GM12878 (cell line): ENCODE results near the gene CACNG1. TPM values are rescaled to one million over a fixed set of nuclear protein-coding genes. Genes with fewer than 3 reads are reported as not detected.
A peak's percentile ranks its signal among the peaks of the same experiment; 100 is the strongest.

Source experiments
- ATAC-seq: fragments of 200-7000 bp; cut with Tn5 transposase; 3 replicates; pipeline ENCODE4 v1.9.1; 2020; ENCODE audit warnings: mild to moderate bottlenecking, moderate library complexity
- BruUV-seq: library from RNA; stranded (reverse); fragments of 400-500 nt; replicated peaks from 2 replicates; lab custom pipeline; 2021; lab: Mats Ljungman, UMichigan
- CTCF ChIA-PET: fragments of 300-600 bp; sonication (Branson Sonifier 250); formaldehyde crosslinking; extraction: SDS; loops from one replicate; lab custom pipeline; 2021; ENCODE audit warnings: inconsistent platforms; lab: Yijun Ruan, JAX
- POLR2A ChIA-PET: fragments of 350-600 bp; formaldehyde crosslinking; extraction: SDS; loops from one replicate; lab custom pipeline; 2021; ENCODE audit warnings: inconsistent platforms; lab: Charles Lee
- RAD21 ChIA-PET: fragments of 300-600 bp; sonication (Branson Sonifier 250); formaldehyde crosslinking; loops from one replicate; lab custom pipeline; 2023; ENCODE audit warnings: antibody characterized with exemption; ENCODE audit not compliant: unreplicated experiment; lab: Charles Lee
- SMC1A ChIA-PET: fragments of 300-600 bp; sonication (Branson Sonifier 250); formaldehyde crosslinking; loops from one replicate; lab custom pipeline; 2023; ENCODE audit not compliant: unreplicated experiment, uncharacterized antibody; lab: Charles Lee
- DNase-seq: peaks from one replicate; pipeline ENCODE4 v3.0.0-alpha.2; 2011; ENCODE audit warnings: low read depth, low spot score
- FAIRE-seq: peaks from 3 replicates; lab custom pipeline; 2011; peaks lifted over from hg19 to GRCh38; lab: Jason Lieb, UNC
- H2AFZ ChIP-seq: 2 replicates; pipeline ENCODE4 v1.6.0; 2011; ENCODE audit warnings: low read depth, low read length, control low read depth; ENCODE audit not compliant: control insufficient read depth
- H3K27ac ChIP-seq: 2 replicates; pipeline ENCODE4 v1.5.1; 2011; ENCODE audit warnings: control low read depth; ENCODE audit not compliant: control insufficient read depth, insufficient read depth
- H3K27me3 ChIP-seq, 2 experiments: replicated peaks in 1 of 2; 2 replicates each; pipeline versions ENCODE4 v1.6.0 to v1.6.1; 2011; ENCODE audit warnings: low read length in 1 of 2; ENCODE audit not compliant: control insufficient read depth in 2 of 2, insufficient read depth in 2 of 2
- H3K36me3 ChIP-seq, 2 experiments: 2 replicates each; pipeline ENCODE4 v1.5.1; 2011; ENCODE audit warnings: low read length in 1 of 2; ENCODE audit not compliant: control insufficient read depth in 2 of 2, insufficient read depth in 2 of 2
- H3K4me1 ChIP-seq: 2 replicates; pipeline ENCODE4 v1.6.1; 2011; ENCODE audit warnings: mild to moderate bottlenecking, low read length, moderate library complexity, mixed read lengths; ENCODE audit not compliant: control insufficient read depth, insufficient read depth
- H3K4me2 ChIP-seq: 2 replicates; pipeline ENCODE4 v1.6.0; 2011; ENCODE audit warnings: control low read depth; ENCODE audit not compliant: control insufficient read depth, insufficient read depth
- H3K4me3 ChIP-seq: fragments of 200-600 bp; sonication (generic); 2 replicates; pipeline ENCODE4 v1.5.1; 2016
- H3K79me2 ChIP-seq: 2 replicates; pipeline ENCODE4 v1.6.0; 2011; ENCODE audit warnings: low read length; ENCODE audit not compliant: control insufficient read depth, insufficient read depth
- H3K9ac ChIP-seq: 2 replicates; pipeline ENCODE4 v1.8.0; 2011; ENCODE audit warnings: low read length, control low read depth, mixed read lengths; ENCODE audit not compliant: control insufficient read depth, insufficient read depth
- H3K9me3 ChIP-seq: replicated peaks from 3 replicates; pipeline ENCODE4 v1.5.1; 2011; ENCODE audit warnings: mild to moderate bottlenecking, low read length; ENCODE audit not compliant: control insufficient read depth, insufficient read depth
- H4K20me1 ChIP-seq: 2 replicates; pipeline ENCODE4 v1.6.0; 2011; ENCODE audit not compliant: control insufficient read depth, insufficient read depth
- CHD4 ChIP-seq: fragments of 200-600 bp; sonication (generic); IDR thresholded peaks from 2 replicates; pipeline ENCODE4 v1.6.1; 2016; ENCODE audit warnings: mild to moderate bottlenecking
- EP300 ChIP-seq, 2 experiments: fragments of 150-350 bp in 1 of 2; IDR thresholded peaks; 2 replicates each; pipeline ENCODE4 v1.6.1; 2011 to 2012; ENCODE audit warnings: low read depth in 2 of 2, low read length in 2 of 2, borderline replicate concordance in 1 of 2, improper control_type of control experiment in 1 of 2, inconsistent platforms in 1 of 2; ENCODE audit not compliant: control insufficient read depth in 1 of 2
- ESRRA ChIP-seq: IDR thresholded peaks from 2 replicates; pipeline ENCODE4 v1.6.1; 2012; ENCODE audit warnings: mild to moderate bottlenecking, low read length, improper control_type of control experiment
- KAT2A ChIP-seq: conservative IDR thresholded peaks from 2 replicates; pipeline ENCODE4 v1.6.1; 2011; ENCODE audit warnings: low read depth, low read length; ENCODE audit not compliant: control insufficient read depth
- SIX5 ChIP-seq: IDR thresholded peaks from 2 replicates; pipeline ENCODE4 v1.6.1; 2011; ENCODE audit warnings: mild to moderate bottlenecking, low read depth, low read length, moderate library complexity; ENCODE audit not compliant: severe bottlenecking
- WGBS: methylation state at CpG from one replicate; pipeline ENCODE4 v1.1.6; 2016; ENCODE audit warnings: low lambda C conversion rate; ENCODE audit not compliant: insufficient replicate concordance, insufficient coverage; ENCODE audit errors: missing lambda C conversion rate; 5-methylcytosine and 5-hydroxymethylcytosine counted together
- in situ Hi-C: fragments of 300-500 bp; cut with MboI; formaldehyde crosslinking; loops from 9 replicates; pipeline ENCODE4 v1.14.3; 2018; ENCODE audit warnings: mixed read lengths
- intact Hi-C: fragments of 100-400 bp; cut with micrococcal nuclease; formaldehyde crosslinking; loops from one replicate; pipeline ENCODE4 v1.14.2; 2022; ENCODE audit not compliant: unreplicated experiment
- polyA plus RNA-seq, 11 experiments: library from polyadenylated mRNA; depleted of rRNA in 4 of 11; unstranded in 6 of 11; stranded (reverse) in 5 of 11; fragments of >200 nt; fragmentation: Nextera tagmentation in 4 of 11; fragmentation: Illumina TruSeq in 1 of 11; extraction: Ambion mirVana in 4 of 11; extraction: Trizol in 1 of 11; gene quantifications; 1 replicate in 1 of 11; 2 replicates in 10 of 11; pipeline versions ENCODE4 v1.2.1 to v1.2.3, GENCODE V29; 2011 to 2016; ENCODE audit warnings: inconsistent platforms in 2 of 11, missing spikeins in 2 of 11, low read depth in 1 of 11
- total RNA-seq, 4 experiments: library from RNA; depleted of rRNA in 3 of 4; stranded (reverse); fragments of >200 nt in 3 of 4; fragmentation: Illumina TruSeq in 1 of 4; extraction: Trizol in 1 of 4; gene quantifications; 2 replicates each; pipeline versions ENCODE4 v1.2.1 to v1.2.3, GENCODE V29; 2013 to 2021
- TF ChIP-seq, protein P1 (sequence below): IDR thresholded peaks from 2 replicates; pipeline ENCODE4 v1.6.1; 2012; ENCODE audit warnings: low read length, inconsistent platforms
- TF ChIP-seq, protein P2 (sequence below): IDR thresholded peaks from 2 replicates; pipeline ENCODE4 v1.6.1; 2012; ENCODE audit warnings: improper control_type of control experiment, low read depth, low read length; ENCODE audit not compliant: insufficient replicate concordance

Gene CACNG1
- total and polyA plus RNA-seq, 10 of the 15 experiments (the other 5 are each of a cell fraction or from before 2014, with no cell fraction given) = not detected

GRCh38 chr17:67080804-67081203, 36.5 kb downstream of the CACNG1 start:
- H3K27ac ChIP-seq = peak overlapping the region; percentile 13; the same call in 1 of the 2 replicates
- WGBS = 24% methylated on average over 2 of the region's 2 CpGs
- H3K4me1 ChIP-seq = peaks cover 15% of the 10 kb centered on the region
- H3K27me3 ChIP-seq = no peaks in the 10 kb centered on the region
- ChIA-PET CTCF (interaction anchor here (0.9 to 3.1 kb wide), 21 partner anchors 10 to 375 kb away, joined by 3 to 29 read pairs (median 7); no protein-coding TSS in a partner anchor), SMC1A (interaction anchor here (0.6 to 2.6 kb wide), 17 partner anchors 11 to 367 kb away, joined by 3 to 14 read pairs (median 6); no protein-coding TSS in a partner anchor), POLR2A (interaction anchor here (0.6 to 1.5 kb wide), 2 partner anchors 30 to 38 kb away, joined by 3 read pairs; no protein-coding TSS in a partner anchor), RAD21 (interaction anchor here (0.9 to 2.8 kb wide), 14 partner anchors 12 to 366 kb away, joined by 3 to 19 read pairs (median 4); no protein-coding TSS in a partner anchor)
- FAIRE-seq = no peak
- TF ChIP-seq ESRRA (no peak), CHD4 (no peak), SIX5 (peak; percentile 19)
- intact Hi-C loops (loop anchor here (5.0 kb wide), 1 partner anchor 224 kb away; no protein-coding TSS in a partner anchor), in situ Hi-C loops (no loop called here)
- no peak overlapping the region for H3K4me3 ChIP-seq
- no peaks in the 10 kb centered on the region for H3K9me3 ChIP-seq
- no TSS peak for BruUV-seq
- H4K20me1 ChIP-seq = no peaks in the 10 kb centered on the region
- no peak overlapping the region for H2AFZ ChIP-seq
- peak; percentile 8 for DNase-seq
- no peak overlapping the region for H3K4me2 ChIP-seq
- no peak overlapping the region for H3K9ac ChIP-seq
- peak; percentile 62 for ATAC-seq
- no peaks in the 10 kb centered on the region; the same call in 1 of the 2 replicates for H3K79me2 ChIP-seq
- peaks cover 2 to 10% of the 10 kb centered on the region in 2 experiments for H3K36me3 ChIP-seq

DNA sequence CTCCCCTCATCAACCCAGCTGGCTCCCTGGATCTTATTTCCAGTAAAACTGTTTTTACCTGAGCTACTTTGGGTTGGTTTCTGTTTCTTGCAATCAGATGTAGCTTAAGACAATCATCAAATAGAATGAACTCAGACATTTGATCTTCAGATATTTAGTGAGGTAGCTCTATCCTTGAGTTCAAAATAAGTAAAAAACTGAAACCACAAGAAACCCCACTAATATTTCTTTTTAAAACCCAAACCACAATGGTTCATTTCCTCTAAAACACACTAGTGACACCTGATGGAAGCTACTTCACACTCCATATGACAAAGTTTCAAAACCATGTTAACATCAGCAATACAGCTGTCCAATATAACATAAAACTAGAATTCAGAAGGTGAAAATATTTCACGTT, 37.8 kb downstream of the CACNG1 start:
- Histone ChIP-seq H3K27ac (no peak overlapping the region), H4K20me1 (no peaks in the 10 kb centered on the region), H3K4me3 (no peak overlapping the region), H3K4me1 (peaks cover 15% of the 10 kb centered on the region), H3K4me2 (peak overlapping the region; percentile 5; the same call in 1 of the 2 replicates), H3K36me3 (peaks cover 2 to 10% of the 10 kb centered on the region in 2 experiments), H3K27me3 (no peaks in the 10 kb centered on the region), H3K79me2 (no peaks in the 10 kb centered on the region; the same call in 1 of the 2 replicates), H3K9me3 (no peaks in the 10 kb centered on the region), H3K9ac (no peak overlapping the region), H2AFZ (no peak overlapping the region)
- ChIA-PET POLR2A (interaction anchor here (0.5 to 1.5 kb wide), 4 partner anchors 32 to 585 kb away, joined by 3 to 4 read pairs (median 3); no protein-coding TSS in a partner anchor), RAD21 (interaction anchor here (0.9 to 2.8 kb wide), 18 partner anchors 9 to 368 kb away, joined by 3 to 19 read pairs (median 5); no protein-coding TSS in a partner anchor), SMC1A (interaction anchor here (0.7 to 2.6 kb wide), 31 partner anchors 9 to 516 kb away, joined by 3 to 14 read pairs (median 4); no protein-coding TSS in a partner anchor), CTCF (interaction anchor here (0.5 to 3.1 kb wide), 38 partner anchors 8 to 376 kb away, joined by 3 to 29 read pairs (median 5); no protein-coding TSS in a partner anchor)
- peak; percentile 26 for DNase-seq
- FAIRE-seq = no peak
- in situ Hi-C loops = no loop called here
- BruUV-seq = no TSS peak
- WGBS = 0% methylated on average over 1 of the region's 1 CpG
- intact Hi-C loops = loop anchor here (2.0 to 5.0 kb wide), 4 partner anchors 47 to 367 kb away; no protein-coding TSS in a partner anchor
- peak; percentile 90 for ATAC-seq
- TF ChIP-seq EP300 (IDR thresholded peaks at IDR 0.05; ENCODE audit: borderline replicate concordance in 1 of 2, control insufficient read depth in 1 of 2, low read depth in 2 of 2, low read length in 2 of 2) (0 out of 4 replicates have a peak, but pooled peaks of 1 of the 2 experiments have one; percentile 37), KAT2A (no peak)
- TF ChIP-seq, protein P1, sequence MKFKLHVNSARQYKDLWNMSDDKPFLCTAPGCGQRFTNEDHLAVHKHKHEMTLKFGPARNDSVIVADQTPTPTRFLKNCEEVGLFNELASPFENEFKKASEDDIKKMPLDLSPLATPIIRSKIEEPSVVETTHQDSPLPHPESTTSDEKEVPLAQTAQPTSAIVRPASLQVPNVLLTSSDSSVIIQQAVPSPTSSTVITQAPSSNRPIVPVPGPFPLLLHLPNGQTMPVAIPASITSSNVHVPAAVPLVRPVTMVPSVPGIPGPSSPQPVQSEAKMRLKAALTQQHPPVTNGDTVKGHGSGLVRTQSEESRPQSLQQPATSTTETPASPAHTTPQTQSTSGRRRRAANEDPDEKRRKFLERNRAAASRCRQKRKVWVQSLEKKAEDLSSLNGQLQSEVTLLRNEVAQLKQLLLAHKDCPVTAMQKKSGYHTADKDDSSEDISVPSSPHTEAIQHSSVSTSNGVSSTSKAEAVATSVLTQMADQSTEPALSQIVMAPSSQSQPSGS = no peak
- TF ChIP-seq, protein P2, sequence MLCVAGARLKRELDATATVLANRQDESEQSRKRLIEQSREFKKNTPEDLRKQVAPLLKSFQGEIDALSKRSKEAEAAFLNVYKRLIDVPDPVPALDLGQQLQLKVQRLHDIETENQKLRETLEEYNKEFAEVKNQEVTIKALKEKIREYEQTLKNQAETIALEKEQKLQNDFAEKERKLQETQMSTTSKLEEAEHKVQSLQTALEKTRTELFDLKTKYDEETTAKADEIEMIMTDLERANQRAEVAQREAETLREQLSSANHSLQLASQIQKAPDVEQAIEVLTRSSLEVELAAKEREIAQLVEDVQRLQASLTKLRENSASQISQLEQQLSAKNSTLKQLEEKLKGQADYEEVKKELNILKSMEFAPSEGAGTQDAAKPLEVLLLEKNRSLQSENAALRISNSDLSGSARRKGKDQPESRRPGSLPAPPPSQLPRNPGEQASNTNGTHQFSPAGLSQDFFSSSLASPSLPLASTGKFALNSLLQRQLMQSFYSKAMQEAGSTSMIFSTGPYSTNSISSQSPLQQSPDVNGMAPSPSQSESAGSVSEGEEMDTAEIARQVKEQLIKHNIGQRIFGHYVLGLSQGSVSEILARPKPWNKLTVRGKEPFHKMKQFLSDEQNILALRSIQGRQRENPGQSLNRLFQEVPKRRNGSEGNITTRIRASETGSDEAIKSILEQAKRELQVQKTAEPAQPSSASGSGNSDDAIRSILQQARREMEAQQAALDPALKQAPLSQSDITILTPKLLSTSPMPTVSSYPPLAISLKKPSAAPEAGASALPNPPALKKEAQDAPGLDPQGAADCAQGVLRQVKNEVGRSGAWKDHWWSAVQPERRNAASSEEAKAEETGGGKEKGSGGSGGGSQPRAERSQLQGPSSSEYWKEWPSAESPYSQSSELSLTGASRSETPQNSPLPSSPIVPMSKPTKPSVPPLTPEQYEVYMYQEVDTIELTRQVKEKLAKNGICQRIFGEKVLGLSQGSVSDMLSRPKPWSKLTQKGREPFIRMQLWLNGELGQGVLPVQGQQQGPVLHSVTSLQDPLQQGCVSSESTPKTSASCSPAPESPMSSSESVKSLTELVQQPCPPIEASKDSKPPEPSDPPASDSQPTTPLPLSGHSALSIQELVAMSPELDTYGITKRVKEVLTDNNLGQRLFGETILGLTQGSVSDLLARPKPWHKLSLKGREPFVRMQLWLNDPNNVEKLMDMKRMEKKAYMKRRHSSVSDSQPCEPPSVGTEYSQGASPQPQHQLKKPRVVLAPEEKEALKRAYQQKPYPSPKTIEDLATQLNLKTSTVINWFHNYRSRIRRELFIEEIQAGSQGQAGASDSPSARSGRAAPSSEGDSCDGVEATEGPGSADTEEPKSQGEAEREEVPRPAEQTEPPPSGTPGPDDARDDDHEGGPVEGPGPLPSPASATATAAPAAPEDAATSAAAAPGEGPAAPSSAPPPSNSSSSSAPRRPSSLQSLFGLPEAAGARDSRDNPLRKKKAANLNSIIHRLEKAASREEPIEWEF = no peak
